K562 (cell line): ENCODE data around the gene DENND1A. TPM values are rescaled to one million over a fixed set of nuclear protein-coding genes. Genes with fewer than 3 reads are reported as not detected.

Experiments
- ATAC-seq: fragments of 200-7000 bp; cut with Tn5 transposase; 3 replicates; pipeline ENCODE4 v1.9.1; 2020; ENCODE audit warnings: moderate library complexity
- BruUV-seq: library from RNA; stranded (reverse); fragments of 400-500 nt; replicated peaks from 2 replicates; lab custom pipeline; 2021; lab: Mats Ljungman, UMichigan
- CTCF ChIA-PET: fragments of 300-600 bp; formaldehyde crosslinking; extraction: SDS; loops from one replicate; lab custom pipeline; 2021; ENCODE audit warnings: low intra/inter-chr PET ratio; lab: Yijun Ruan, JAX
- POLR2A ChIA-PET: fragments of 300-600, 350-650 bp; sonication (Branson Sonifier 250); formaldehyde crosslinking; extraction: SDS; loops from one replicate; lab custom pipeline; 2021; ENCODE audit warnings: antibody characterized with exemption, inconsistent platforms; lab: Yijun Ruan, JAX
- DNase-seq, 4 experiments: peaks; one replicate each; pipeline versions ENCODE4 v3.0.0 to v3.0.0-alpha.2; 2011 to 2018; ENCODE audit warnings: low spot score in 3 of 4, mixed read lengths in 3 of 4; ENCODE audit errors: extremely low read depth in 1 of 4
- FAIRE-seq: peaks from 2 replicates; lab custom pipeline; 2011; peaks lifted over from hg19 to GRCh38; lab: Jason Lieb, UNC
- H2AFZ ChIP-seq: 2 replicates; pipeline ENCODE4 v1.6.0; 2011; ENCODE audit warnings: low read depth, low read length, control low read depth, inconsistent platforms
- H3K27ac ChIP-seq: fragments of 200-600 bp; 3 replicates; pipeline ENCODE4 v1.8.0; 2011; ENCODE audit warnings: low read depth, mild to moderate bottlenecking, control low read depth, inconsistent platforms, low read length, moderate library complexity, mixed read lengths; ENCODE audit errors: extremely low read depth
- H3K27me3 ChIP-seq, 2 experiments: fragments of 300-600 bp in 1 of 2; 2 replicates in 1 of 2; 3 replicates in 1 of 2; pipeline versions ENCODE4 v1.6.0 to v1.8.0; 2011; ENCODE audit warnings: inconsistent platforms in 2 of 2, low read length in 2 of 2, mild to moderate bottlenecking in 1 of 2, mixed read lengths in 1 of 2, moderate library complexity in 1 of 2; ENCODE audit not compliant: control insufficient read depth in 2 of 2, insufficient read depth in 2 of 2
- H3K36me3 ChIP-seq: fragments of 300-600 bp; 3 replicates; pipeline ENCODE4 v1.8.0; 2011; ENCODE audit warnings: mild to moderate bottlenecking, low read length, inconsistent platforms; ENCODE audit not compliant: control insufficient read depth, insufficient read depth
- H3K4me1 ChIP-seq, 2 experiments: fragments of 200-600 bp in 1 of 2; replicated peaks in 1 of 2; 2 replicates in 1 of 2; 3 replicates in 1 of 2; pipeline versions ENCODE4 v1.5.1 to v1.8.0; 2011; ENCODE audit warnings: inconsistent platforms in 2 of 2, low read length in 2 of 2, mild to moderate bottlenecking in 1 of 2, mixed read lengths in 1 of 2, moderate library complexity in 1 of 2; ENCODE audit not compliant: control insufficient read depth in 2 of 2, insufficient read depth in 2 of 2
- H3K4me2 ChIP-seq: 2 replicates; pipeline ENCODE4 v1.6.1; 2011; ENCODE audit warnings: low read length, control low read depth, inconsistent platforms, mixed read lengths; ENCODE audit not compliant: insufficient read depth
- H3K4me3 ChIP-seq: fragments of 200-600 bp; sonication (generic), shearing (Covaris generic); 2 replicates; pipeline ENCODE4 v1.5.1; 2016; ENCODE audit warnings: control low read depth, inconsistent platforms
- H3K79me2 ChIP-seq: fragments of 200-600 bp; 3 replicates; pipeline ENCODE4 v1.8.0; 2011; ENCODE audit warnings: low read length, inconsistent platforms; ENCODE audit not compliant: control insufficient read depth, insufficient read depth
- H3K9ac ChIP-seq, 2 experiments: 2 replicates each; pipeline versions ENCODE4 v1.6.0 to v1.6.1; 2011; ENCODE audit warnings: low read depth in 2 of 2, low read length in 2 of 2, control low read depth in 1 of 2, inconsistent platforms in 1 of 2, mild to moderate bottlenecking in 1 of 2, mixed read lengths in 1 of 2; ENCODE audit not compliant: insufficient read depth in 1 of 2
- H3K9me1 ChIP-seq: one replicate; pipeline ENCODE4 v1.6.0; 2011; ENCODE audit warnings: inconsistent platforms, mild to moderate bottlenecking, low read length, moderate library complexity; ENCODE audit not compliant: control insufficient read depth, insufficient read depth
- H3K9me3 ChIP-seq: replicated peaks from 2 replicates; pipeline ENCODE4 v1.5.1; 2011; ENCODE audit warnings: low read depth, low read length, inconsistent platforms; ENCODE audit not compliant: control insufficient read depth, insufficient read depth
- H4K20me1 ChIP-seq: replicated peaks from 2 replicates; pipeline ENCODE4 v1.6.1; 2011; ENCODE audit warnings: low read length, inconsistent platforms, mixed read lengths; ENCODE audit not compliant: control insufficient read depth, insufficient read depth
- BCOR ChIP-seq: fragments of 450-650 bp; IDR thresholded peaks from 2 replicates; pipeline ENCODE4 v1.6.1; 2016
- FOXP1 ChIP-seq: sonication (generic); formaldehyde crosslinking; IDR thresholded peaks from 2 replicates; pipeline ENCODE4 v1.8.0; 2022; ENCODE audit warnings: mild to moderate bottlenecking, missing genetic modification reagents
- GATA2 ChIP-seq: sonication (generic); formaldehyde crosslinking; IDR thresholded peaks from 2 replicates; pipeline ENCODE4 v1.4.0; 2020; ENCODE audit warnings: mild to moderate bottlenecking, missing genetic modification reagents
- KLF16 ChIP-seq: IDR thresholded peaks from 2 replicates; pipeline ENCODE4 v1.6.1; 2016; ENCODE audit warnings: antibody characterized with exemption
- PPARD ChIP-seq: fragments of 250-450 bp; sonication (Bioruptor Pico); IDR thresholded peaks from 2 replicates; pipeline ENCODE4 v1.8.0; 2022; ENCODE audit warnings: inconsistent platforms, mild to moderate bottlenecking, moderate library complexity
- RAD21 ChIP-seq, 2 experiments: fragments of 250-450 bp in 1 of 2; fragments of 450-650 bp in 1 of 2; sonication (Bioruptor Pico) in 1 of 2; formaldehyde crosslinking in 1 of 2; IDR thresholded peaks in 1 of 2; conservative IDR thresholded peaks in 1 of 2; 2 replicates each; pipeline versions ENCODE4 v1.4.0 to v1.8.0; 2020 to 2022; ENCODE audit warnings: mild to moderate bottlenecking in 2 of 2, moderate library complexity in 1 of 2
- SMC3 ChIP-seq: conservative IDR thresholded peaks from 2 replicates; pipeline ENCODE4 v1.6.1; 2011; ENCODE audit warnings: low read depth, low read length, improper control_type of control experiment; ENCODE audit not compliant: insufficient read depth
- TCF7 ChIP-seq: sonication (generic); IDR thresholded peaks from 2 replicates; pipeline ENCODE4 v1.6.1; 2016; ENCODE audit warnings: antibody characterized with exemption, borderline replicate concordance
- TGIF2 ChIP-seq: sonication (generic); formaldehyde crosslinking; IDR thresholded peaks from 2 replicates; pipeline ENCODE4 v1.8.1; 2022; ENCODE audit warnings: mild to moderate bottlenecking, missing genetic modification reagents, moderate library complexity
- ZNF785 ChIP-seq: fragments of 250-450 bp; sonication (Bioruptor Pico); IDR thresholded peaks from 2 replicates; pipeline ENCODE4 v1.4.0; 2020; ENCODE audit warnings: mild to moderate bottlenecking
- WGBS: fragments of 100-300 bp; shearing (Covaris generic); methylation state at CpG from one replicate; pipeline ENCODE4 v1.1.6; 2016; ENCODE audit warnings: low coverage, mixed read lengths; ENCODE audit not compliant: insufficient coverage; ENCODE audit errors: missing lambda C conversion rate; 5-methylcytosine and 5-hydroxymethylcytosine counted together
- in situ Hi-C: fragments of 300-500 bp; cut with MboI; formaldehyde crosslinking; loops from 4 replicates; pipeline ENCODE4 v1.15.0; 2018; ENCODE audit warnings: inconsistent platforms, mixed read lengths
- intact Hi-C: fragments of 100-400 bp; cut with micrococcal nuclease; formaldehyde crosslinking; loops from 2 replicates; pipeline ENCODE4 v1.14.2; 2022
- polyA plus RNA-seq, 8 experiments: library from polyadenylated mRNA; depleted of rRNA in 4 of 8; stranded (reverse) in 5 of 8; unstranded in 3 of 8; fragments of >200 nt; fragmentation: Nextera tagmentation in 2 of 8; fragmentation: Illumina TruSeq in 1 of 8; extraction: Ambion mirVana in 2 of 8; extraction: Trizol in 1 of 8; gene quantifications; 2 replicates each; pipeline versions ENCODE4 v1.2.1 to v1.2.3, GENCODE V29; 2011 to 2014; ENCODE audit warnings: inconsistent platforms in 1 of 8, missing spikeins in 1 of 8
- total RNA-seq, 7 experiments: library from RNA; depleted of rRNA in 6 of 7; stranded (reverse); fragments of >200 nt in 6 of 7; fragmentation: Illumina TruSeq in 2 of 7; extraction: Trizol in 2 of 7; gene quantifications; 2 replicates each; pipeline versions ENCODE4 v1.2.1 to v1.2.3, GENCODE V29; 2011 to 2021; ENCODE audit warnings: low replicate concordance in 1 of 7
- TF ChIP-seq, protein P1 (sequence below): sonication (generic); formaldehyde crosslinking; IDR thresholded peaks from 2 replicates; pipeline ENCODE4 v1.8.1; 2023; ENCODE audit warnings: mild to moderate bottlenecking, missing genetic modification reagents, moderate library complexity
- TF ChIP-seq, protein P2 (sequence below): fragments of 250-450 bp; sonication (Bioruptor Pico); IDR thresholded peaks from 2 replicates; pipeline ENCODE4 v1.8.0; 2021; ENCODE audit warnings: borderline replicate concordance, mild to moderate bottlenecking, moderate library complexity; ENCODE audit not compliant: poor library complexity, severe bottlenecking

The DENND1A gene
- total and polyA plus RNA-seq, 9 of the 15 experiments (the other 6 are each of a cell fraction or from before 2014, with no cell fraction given) = 7.6 to 29.5 (median 15.7) TPM

DNA sequence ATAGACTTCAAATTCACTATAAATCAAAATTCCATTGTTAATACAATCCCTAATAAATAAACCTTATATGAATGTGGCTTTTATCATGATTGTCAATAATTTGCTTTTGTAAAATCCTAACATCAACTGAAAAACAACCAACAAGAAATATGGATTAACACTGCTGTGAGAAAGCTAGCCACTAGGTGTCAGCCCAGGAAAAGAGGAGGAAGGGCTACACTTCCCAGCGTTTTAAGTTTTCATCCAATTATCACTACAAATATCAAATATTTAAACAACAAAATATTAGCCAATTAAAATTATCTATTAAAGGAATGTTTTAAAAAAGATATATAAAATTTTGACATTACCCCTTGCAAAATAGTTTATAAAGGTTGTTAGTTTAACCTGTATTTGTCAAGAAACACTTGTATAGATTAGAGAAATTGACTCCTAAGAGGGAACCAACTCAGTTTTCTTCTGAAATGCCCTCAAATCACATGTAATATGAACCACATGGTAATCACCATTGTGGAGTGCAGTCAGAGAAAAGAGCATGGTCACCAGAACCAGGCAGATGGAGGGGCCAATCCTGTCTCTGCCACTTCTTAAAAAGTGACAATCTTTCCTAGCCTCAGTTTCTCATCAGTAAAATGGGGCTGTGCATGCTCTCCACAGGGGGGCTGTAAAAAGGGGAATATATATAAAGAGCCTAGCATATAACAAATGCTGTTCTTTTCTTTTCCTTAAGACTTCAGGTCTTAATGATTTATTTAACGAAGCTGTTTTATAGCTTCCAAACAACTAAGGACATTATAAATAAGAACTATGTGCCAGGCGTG lies 385.7 kb downstream of the DENND1A start:
- POLR2A ChIA-PET = no interaction called here
- no TSS peak for BruUV-seq
- H3K27me3 ChIP-seq = no peaks in the 10 kb centered on the region
- no peaks in the 10 kb centered on the region for H3K36me3 ChIP-seq
- 65% methylated on average over 3 of the region's 3 CpGs for WGBS
- no peak overlapping the region for H3K4me3 ChIP-seq
- no peaks in the 10 kb centered on the region for H3K9me1 ChIP-seq
- DNase-seq = peak; percentile 45 to 55 (median 50)
- H3K4me2 ChIP-seq = no peak overlapping the region
- FAIRE-seq = peak; percentile 15
- intact Hi-C loops = loop anchor here (2.0 to 10.0 kb wide), 3 partner anchors 141 to 497 kb away; no protein-coding TSS in a partner anchor
- H3K4me1 ChIP-seq = peaks cover 5 to 6% of the 10 kb centered on the region in 2 experiments; a peak in 4 of 5 replicates
- CTCF ChIA-PET = interaction anchor here (0.7 to 2.8 kb wide), 2 partner anchors 497 to 992 kb away, joined by 4 to 27 read pairs; no protein-coding TSS in a partner anchor
- peaks cover 8% of the 10 kb centered on the region; the same call in 1 of the 2 replicates for H4K20me1 ChIP-seq
- no peaks in the 10 kb centered on the region for H3K9me3 ChIP-seq
- no peak overlapping the region for H2AFZ ChIP-seq
- no peaks in the 10 kb centered on the region for H3K79me2 ChIP-seq
- no peak overlapping the region for H3K27ac ChIP-seq
- ATAC-seq = peak; percentile 81
- H3K9ac ChIP-seq = no peak overlapping the region
- in situ Hi-C loops = loop anchor here (25.0 kb wide), 1 partner anchor 768 kb away; no protein-coding TSS in a partner anchor
- TF ChIP-seq BCOR = 0 out of 2 replicates have a peak, but pooled peaks have one; percentile 21
- no peak for TF ChIP-seq TGIF2 (CRISPR knock-in tag)
- no peak for TF ChIP-seq TCF7
- TF ChIP-seq, protein P1, sequence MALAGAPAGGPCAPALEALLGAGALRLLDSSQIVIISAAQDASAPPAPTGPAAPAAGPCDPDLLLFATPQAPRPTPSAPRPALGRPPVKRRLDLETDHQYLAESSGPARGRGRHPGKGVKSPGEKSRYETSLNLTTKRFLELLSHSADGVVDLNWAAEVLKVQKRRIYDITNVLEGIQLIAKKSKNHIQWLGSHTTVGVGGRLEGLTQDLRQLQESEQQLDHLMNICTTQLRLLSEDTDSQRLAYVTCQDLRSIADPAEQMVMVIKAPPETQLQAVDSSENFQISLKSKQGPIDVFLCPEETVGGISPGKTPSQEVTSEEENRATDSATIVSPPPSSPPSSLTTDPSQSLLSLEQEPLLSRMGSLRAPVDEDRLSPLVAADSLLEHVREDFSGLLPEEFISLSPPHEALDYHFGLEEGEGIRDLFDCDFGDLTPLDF (CRISPR knock-in tag) = no peak
- TF ChIP-seq SMC3 = peak; percentile 78
- TF ChIP-seq ZNF785 = no peak
- peak; percentile 94 to 96 for TF ChIP-seq RAD21 (CRISPR knock-in tag; conservative IDR thresholded peaks at IDR 0.05 in 1 of 2, IDR thresholded peaks at IDR 0.05 in 1 of 2)
- 0 out of 2 replicates have a peak, but pooled peaks have one; percentile 33 for TF ChIP-seq KLF16
- no peak for TF ChIP-seq GATA2 (CRISPR knock-in tag)
- TF ChIP-seq, protein P2, sequence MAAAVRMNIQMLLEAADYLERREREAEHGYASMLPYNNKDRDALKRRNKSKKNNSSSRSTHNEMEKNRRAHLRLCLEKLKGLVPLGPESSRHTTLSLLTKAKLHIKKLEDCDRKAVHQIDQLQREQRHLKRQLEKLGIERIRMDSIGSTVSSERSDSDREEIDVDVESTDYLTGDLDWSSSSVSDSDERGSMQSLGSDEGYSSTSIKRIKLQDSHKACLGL (CRISPR knock-in tag) = no peak
- no peak for TF ChIP-seq FOXP1 (CRISPR knock-in tag)
- TF ChIP-seq PPARD (CRISPR knock-in tag) = no peak
